Gastroesophageal sphincter (tissue), 4 donors: Measurements from ENCODE around the gene SLC6A15. TPM values are rescaled to one million over a fixed set of nuclear protein-coding genes. Genes with fewer than 3 reads are reported as not detected.

ENCODE experiments used
- ATAC-seq: fragments of 150-250 bp; one replicate; pipeline ENCODE4 v1.9.1; 2016; ENCODE audit warnings: mild to moderate bottlenecking, moderate library complexity
- H3K27ac ChIP-seq, 4 donors: fragments of 200-600 bp; sonication (generic) in 3 of 4; 1 replicate in 3 of 4; 2 replicates in 1 of 4; pipeline ENCODE4 v1.5.1; 2016 to 2019
- H3K27me3 ChIP-seq: fragments of 200-600 bp; sonication (generic); one replicate; pipeline ENCODE4 v1.5.1; 2019
- H3K36me3 ChIP-seq, 2 donors: fragments of 200-600 bp; sonication (generic); one replicate each; pipeline ENCODE4 v1.5.1; 2019; ENCODE audit warnings: control low read depth in 1 of 2
- H3K4me1 ChIP-seq, 3 donors: fragments of 200-600 bp; sonication (generic); 1 replicate in 2 of 3; 2 replicates in 1 of 3; pipeline ENCODE4 v1.5.1; 2016 to 2019; ENCODE audit warnings: control low read depth in 2 of 3
- H3K4me3 ChIP-seq, 2 donors: fragments of 200-600 bp; sonication (generic); one replicate each; pipeline ENCODE4 v1.5.1; 2019; ENCODE audit warnings: mild to moderate bottlenecking in 1 of 2, moderate library complexity in 1 of 2
- H3K9me3 ChIP-seq, 3 donors: fragments of 200-600 bp; sonication (generic); one replicate each; pipeline ENCODE4 v1.5.1; 2017 to 2019; ENCODE audit warnings: control low read depth in 2 of 3
- CTCF ChIP-seq, 4 experiments: fragments of 200-600 bp in 2 of 4; fragments of 450-650 bp in 2 of 4; sonication (generic) in 1 of 4; IDR thresholded peaks; one replicate each; pipeline ENCODE4 v1.5.1; 2017 to 2019; ENCODE audit warnings: antibody characterized with exemption in 4 of 4, mild to moderate bottlenecking in 2 of 4, moderate library complexity in 2 of 4
- EP300 ChIP-seq: sonication (generic); formaldehyde crosslinking; IDR thresholded peaks from one replicate; pipeline ENCODE4 v1.6.1; 2017; ENCODE audit warnings: antibody characterized with exemption, mild to moderate bottlenecking
- POLR2A ChIP-seq, 2 donors: fragments of 450-650 bp; IDR thresholded peaks; one replicate each; pipeline ENCODE4 v1.6.1; 2017; ENCODE audit warnings: antibody characterized with exemption in 2 of 2, mild to moderate bottlenecking in 2 of 2, moderate library complexity in 1 of 2
- POLR2AphosphoS5 ChIP-seq: sonication (generic); formaldehyde crosslinking; IDR thresholded peaks from one replicate; pipeline ENCODE4 v1.6.1; 2017; ENCODE audit warnings: antibody characterized with exemption
- WGBS, 2 donors: methylation state at CpG; one replicate each; pipeline ENCODE4 v1.1.5; 2018; ENCODE audit warnings: low coverage in 1 of 2; 5-methylcytosine and 5-hydroxymethylcytosine counted together
- total RNA-seq, 4 donors: library from RNA; depleted of rRNA; stranded (reverse); fragments of >200 nt; gene quantifications; one replicate each; pipeline ENCODE4 v1.1.0, GENCODE V29; 2016

SLC6A15 gene
- total RNA-seq, 4 donors from 2014 or later, result 0.54 to 2.3 (median 1.7) TPM

- Histone ChIP-seq H3K27me3 (no peaks in the 10 kb centered on the region), H3K9me3 (no peaks in the 10 kb centered on the region), H3K36me3 (no peaks in the 10 kb centered on the region), H3K4me3 (no peak overlapping the region), H3K4me1 (no peaks in the 10 kb centered on the region), H3K27ac (no peak overlapping the region)
- TF ChIP-seq POLR2A (IDR thresholded peaks at IDR 0.05) (no peak), EP300 (no peak), POLR2AphosphoS5 (no peak), CTCF (IDR thresholded peaks at IDR 0.05) (no peak)
- 17 to 40% methylated on average over 2 of the region's 2 CpGs for WGBS, 2 donors
- ATAC-seq, result no peak
Measured at GRCh38 chr12:84825149-84825548, 87.5 kb downstream of the SLC6A15 start.

- no peaks in the 10 kb centered on the region for H3K27me3 ChIP-seq
- 51 to 58% methylated on average over 2 of the region's 2 CpGs for WGBS, 2 donors
- TF ChIP-seq EP300 (no peak), POLR2A (IDR thresholded peaks at IDR 0.05) (no peak), CTCF (IDR thresholded peaks at IDR 0.05) (no peak), POLR2AphosphoS5 (no peak)
- no peak overlapping the region for H3K27ac ChIP-seq
- no peak overlapping the region for H3K4me3 ChIP-seq
- no peak for ATAC-seq
- H3K9me3 ChIP-seq, result no peaks in the 10 kb centered on the region
- H3K4me1 ChIP-seq, result no peaks in the 10 kb centered on the region
- H3K36me3 ChIP-seq, result no peaks in the 10 kb centered on the region
Measured at GRCh38 chr12:84822525-84822924, 90.1 kb downstream of the SLC6A15 start.

GRCh38 chr12:84816916-84817695 lies 95.5 kb downstream of the SLC6A15 start:
- Histone ChIP-seq H3K36me3 (no peaks in the 10 kb centered on the region), H3K27ac (no peak overlapping the region), H3K4me1 (no peaks in the 10 kb centered on the region), H3K27me3 (no peaks in the 10 kb centered on the region), H3K9me3 (no peaks in the 10 kb centered on the region), H3K4me3 (no peak overlapping the region)
- ATAC-seq, result no peak
- TF ChIP-seq EP300 (no peak), POLR2AphosphoS5 (no peak), POLR2A (IDR thresholded peaks at IDR 0.05) (no peak), CTCF (IDR thresholded peaks at IDR 0.05) (no peak)
- WGBS, 2 donors, result 45 to 82% methylated on average over 3 of the region's 3 CpGs

- Histone ChIP-seq H3K4me1 (no peaks in the 10 kb centered on the region), H3K9me3 (no peaks in the 10 kb centered on the region), H3K36me3 (no peaks in the 10 kb centered on the region), H3K4me3 (no peak overlapping the region), H3K27ac (no peak overlapping the region), H3K27me3 (no peaks in the 10 kb centered on the region)
- WGBS, 2 donors, result 91 to 100% methylated on average over 1 to 3 of the region's 4 CpGs
- no peak for ATAC-seq
- TF ChIP-seq POLR2A (IDR thresholded peaks at IDR 0.05), result no peak
- TF ChIP-seq CTCF (IDR thresholded peaks at IDR 0.05), result no peak
- TF ChIP-seq POLR2AphosphoS5, result no peak
- no peak for TF ChIP-seq EP300
Measured at GRCh38 chr12:84814664-84815245, 97.8 kb downstream of the SLC6A15 start.
